H1 (cell line): ENCODE data around the gene KTN1. TPM values are rescaled to one million over a fixed set of nuclear protein-coding genes. Genes with fewer than 3 reads are reported as not detected.

ENCODE experiments used
- BACH1 ChIP-seq: IDR thresholded peaks from 2 replicates; pipeline ENCODE4 v1.6.1; 2012; ENCODE audit warnings: low read length, improper control_type of control experiment
- CBX5 ChIP-seq: fragments of 300-800, 300-1000 bp; sonication (generic); IDR thresholded peaks from 2 replicates; pipeline ENCODE4 v1.7.1; 2016; ENCODE audit warnings: antibody characterized with exemption, low read length, low read depth
- CHD7 ChIP-seq: fragments of 300-600 bp; sonication (generic); IDR thresholded peaks from 2 replicates; pipeline ENCODE4 v1.7.1; 2012; ENCODE audit warnings: low read length, moderate library complexity, mild to moderate bottlenecking, inconsistent platforms; ENCODE audit not compliant: insufficient replicate concordance
- GABPA ChIP-seq: IDR thresholded peaks from 2 replicates; pipeline ENCODE4 v1.6.1; 2011; ENCODE audit warnings: mild to moderate bottlenecking, low read length, moderate library complexity, borderline replicate concordance; ENCODE audit not compliant: insufficient read depth
- JUND ChIP-seq: IDR thresholded peaks from 2 replicates; pipeline ENCODE4 v1.6.1; 2011; ENCODE audit warnings: mild to moderate bottlenecking, improper control_type of control experiment, low read length
- POU5F1 ChIP-seq: IDR thresholded peaks from 2 replicates; pipeline ENCODE4 v1.6.1; 2011; ENCODE audit warnings: low read depth, mild to moderate bottlenecking, low read length, moderate library complexity
- polyA plus RNA-seq, 7 experiments: library from polyadenylated mRNA; depleted of rRNA in 3 of 7; stranded (reverse) in 5 of 7; unstranded in 2 of 7; fragments of >200 nt in 5 of 7; fragments of 200-250 nt in 2 of 7; gene quantifications; 1 replicate in 5 of 7; 2 replicates in 1 of 7; 4 replicates in 1 of 7; pipeline versions ENCODE4 v1.2.1 to v1.2.3, GENCODE V29; 2011 to 2013; ENCODE audit warnings: missing spikeins in 2 of 7, mixed read lengths in 2 of 7
- total RNA-seq: library from RNA; stranded (reverse); fragmentation: NEBNext Ultra II Directional; extraction: Animal tissue kit (Norgen Biotek cat#: 25700); gene quantifications from 2 replicates; pipeline ENCODE4 v1.2.1, GENCODE V29; 2021

KTN1 gene
- total and polyA plus RNA-seq, 2 of the 8 experiments (the other 6 are each of a cell fraction or from before 2014, with no cell fraction given): 15.4 to 151 TPM

DNA sequence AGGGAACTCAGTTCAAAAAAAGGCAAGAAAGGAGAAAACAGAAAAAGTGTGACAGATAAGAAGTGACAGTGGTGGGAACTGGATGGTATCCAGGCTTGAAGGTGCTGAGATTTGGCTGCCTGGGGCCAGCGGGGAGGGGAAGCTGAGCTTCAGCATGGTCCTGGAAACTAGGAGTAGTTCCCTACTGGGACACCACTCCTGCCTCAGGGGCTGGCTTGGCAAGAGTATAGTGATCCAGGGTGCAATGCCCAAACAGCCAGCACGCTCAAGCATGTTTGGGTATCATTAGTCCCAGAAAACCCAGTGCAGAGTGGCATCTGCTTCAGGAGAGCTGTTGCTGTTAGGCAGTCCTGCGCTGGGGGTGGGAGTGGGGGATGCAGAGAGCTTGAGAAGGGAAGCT, 49.5 kb upstream of the KTN1 start (continued):
- TF ChIP-seq CHD7 (no peak), JUND (no peak), GABPA (no peak), POU5F1 (no peak), CBX5 (no peak), BACH1 (no peak)
